ENCODE results near the gene OXSR1. TPM values are rescaled to one million over a fixed set of nuclear protein-coding genes. Genes with fewer than 3 reads are reported as not detected.

The OXSR1 gene
- total and polyA plus RNA-seq, 2 experiments from 2014 or later, result 16.0 to 41.1 TPM

DNA sequence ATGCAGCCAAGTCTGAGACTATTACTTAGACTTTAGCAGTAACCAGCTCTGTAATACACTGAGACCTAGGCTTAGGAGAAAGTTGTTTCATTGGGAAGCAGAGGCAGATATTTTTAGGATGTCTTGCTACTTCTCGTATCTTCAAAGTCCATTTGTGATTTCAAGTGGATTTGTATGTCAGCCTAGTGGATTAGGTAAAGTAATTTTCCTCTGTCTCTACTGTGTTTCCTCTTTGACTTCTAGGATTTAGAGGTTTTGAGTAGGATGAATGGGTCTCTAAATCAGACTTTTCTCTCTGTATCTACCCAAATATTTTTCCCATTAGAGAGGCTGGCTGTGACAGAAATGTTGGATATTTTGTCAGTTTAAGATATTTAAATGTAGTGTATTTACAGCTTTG is 46.8 kb downstream of the OXSR1 start:
- peaks cover 19% of the 10 kb centered on the region for H4K20me1 ChIP-seq (replicated peaks; ENCODE audit: insufficient read depth)
- ATAC-seq, result no peak
- H2AFZ ChIP-seq, result no peak overlapping the region
- H3K36me3 ChIP-seq (ENCODE audit: insufficient read depth), result 0 out of 2 replicates have a peak, but pooled peaks cover 5% of the 10 kb centered on the region
- H3F3A ChIP-seq (replicated peaks; ENCODE audit: low read depth), result no peaks in the 10 kb centered on the region
- Mint-ChIP-seq H3K27me3 (ENCODE audit: insufficient read depth, low read depth, poor library complexity) (no peaks in the 10 kb centered on the region), H3K36me3 (ENCODE audit: low read depth) (peaks cover 13% of the 10 kb centered on the region; the same call in 2 of the 3 replicates), H3K4me1 (peaks cover 5% of the 10 kb centered on the region), H3K9me3 (no peaks in the 10 kb centered on the region), H3K4me3 (no peak overlapping the region), H3K27ac (no peak overlapping the region)
- peaks cover 4% of the 10 kb centered on the region; the same call in 1 of the 2 replicates for H3K4me1 ChIP-seq (ENCODE audit: insufficient read depth)
- H3K4me2 ChIP-seq, result no peak overlapping the region
- H3K79me2 ChIP-seq (replicated peaks; ENCODE audit: insufficient read depth), result peaks cover 40% of the 10 kb centered on the region
- H3K27me3 ChIP-seq (ENCODE audit: insufficient read depth), result no peaks in the 10 kb centered on the region
- no peak overlapping the region for H3K4me3 ChIP-seq
- TF ChIP-seq CREB1 (CRISPR knock-in tag; IDR thresholded peaks at IDR 0.05; ENCODE audit: low read depth), result no peak
- TF ChIP-seq, protein P1, sequence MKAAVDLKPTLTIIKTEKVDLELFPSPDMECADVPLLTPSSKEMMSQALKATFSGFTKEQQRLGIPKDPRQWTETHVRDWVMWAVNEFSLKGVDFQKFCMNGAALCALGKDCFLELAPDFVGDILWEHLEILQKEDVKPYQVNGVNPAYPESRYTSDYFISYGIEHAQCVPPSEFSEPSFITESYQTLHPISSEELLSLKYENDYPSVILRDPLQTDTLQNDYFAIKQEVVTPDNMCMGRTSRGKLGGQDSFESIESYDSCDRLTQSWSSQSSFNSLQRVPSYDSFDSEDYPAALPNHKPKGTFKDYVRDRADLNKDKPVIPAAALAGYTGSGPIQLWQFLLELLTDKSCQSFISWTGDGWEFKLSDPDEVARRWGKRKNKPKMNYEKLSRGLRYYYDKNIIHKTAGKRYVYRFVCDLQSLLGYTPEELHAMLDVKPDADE (IDR thresholded peaks at IDR 0.05), result no peak
- no peak for TF ChIP-seq NANOG (IDR thresholded peaks at IDR 0.05; ENCODE audit: borderline replicate concordance)
- TF ChIP-seq POLR2AphosphoS5 (IDR thresholded peaks at IDR 0.05; ENCODE audit: low read depth), result no peak
- TF ChIP-seq, protein P2, sequence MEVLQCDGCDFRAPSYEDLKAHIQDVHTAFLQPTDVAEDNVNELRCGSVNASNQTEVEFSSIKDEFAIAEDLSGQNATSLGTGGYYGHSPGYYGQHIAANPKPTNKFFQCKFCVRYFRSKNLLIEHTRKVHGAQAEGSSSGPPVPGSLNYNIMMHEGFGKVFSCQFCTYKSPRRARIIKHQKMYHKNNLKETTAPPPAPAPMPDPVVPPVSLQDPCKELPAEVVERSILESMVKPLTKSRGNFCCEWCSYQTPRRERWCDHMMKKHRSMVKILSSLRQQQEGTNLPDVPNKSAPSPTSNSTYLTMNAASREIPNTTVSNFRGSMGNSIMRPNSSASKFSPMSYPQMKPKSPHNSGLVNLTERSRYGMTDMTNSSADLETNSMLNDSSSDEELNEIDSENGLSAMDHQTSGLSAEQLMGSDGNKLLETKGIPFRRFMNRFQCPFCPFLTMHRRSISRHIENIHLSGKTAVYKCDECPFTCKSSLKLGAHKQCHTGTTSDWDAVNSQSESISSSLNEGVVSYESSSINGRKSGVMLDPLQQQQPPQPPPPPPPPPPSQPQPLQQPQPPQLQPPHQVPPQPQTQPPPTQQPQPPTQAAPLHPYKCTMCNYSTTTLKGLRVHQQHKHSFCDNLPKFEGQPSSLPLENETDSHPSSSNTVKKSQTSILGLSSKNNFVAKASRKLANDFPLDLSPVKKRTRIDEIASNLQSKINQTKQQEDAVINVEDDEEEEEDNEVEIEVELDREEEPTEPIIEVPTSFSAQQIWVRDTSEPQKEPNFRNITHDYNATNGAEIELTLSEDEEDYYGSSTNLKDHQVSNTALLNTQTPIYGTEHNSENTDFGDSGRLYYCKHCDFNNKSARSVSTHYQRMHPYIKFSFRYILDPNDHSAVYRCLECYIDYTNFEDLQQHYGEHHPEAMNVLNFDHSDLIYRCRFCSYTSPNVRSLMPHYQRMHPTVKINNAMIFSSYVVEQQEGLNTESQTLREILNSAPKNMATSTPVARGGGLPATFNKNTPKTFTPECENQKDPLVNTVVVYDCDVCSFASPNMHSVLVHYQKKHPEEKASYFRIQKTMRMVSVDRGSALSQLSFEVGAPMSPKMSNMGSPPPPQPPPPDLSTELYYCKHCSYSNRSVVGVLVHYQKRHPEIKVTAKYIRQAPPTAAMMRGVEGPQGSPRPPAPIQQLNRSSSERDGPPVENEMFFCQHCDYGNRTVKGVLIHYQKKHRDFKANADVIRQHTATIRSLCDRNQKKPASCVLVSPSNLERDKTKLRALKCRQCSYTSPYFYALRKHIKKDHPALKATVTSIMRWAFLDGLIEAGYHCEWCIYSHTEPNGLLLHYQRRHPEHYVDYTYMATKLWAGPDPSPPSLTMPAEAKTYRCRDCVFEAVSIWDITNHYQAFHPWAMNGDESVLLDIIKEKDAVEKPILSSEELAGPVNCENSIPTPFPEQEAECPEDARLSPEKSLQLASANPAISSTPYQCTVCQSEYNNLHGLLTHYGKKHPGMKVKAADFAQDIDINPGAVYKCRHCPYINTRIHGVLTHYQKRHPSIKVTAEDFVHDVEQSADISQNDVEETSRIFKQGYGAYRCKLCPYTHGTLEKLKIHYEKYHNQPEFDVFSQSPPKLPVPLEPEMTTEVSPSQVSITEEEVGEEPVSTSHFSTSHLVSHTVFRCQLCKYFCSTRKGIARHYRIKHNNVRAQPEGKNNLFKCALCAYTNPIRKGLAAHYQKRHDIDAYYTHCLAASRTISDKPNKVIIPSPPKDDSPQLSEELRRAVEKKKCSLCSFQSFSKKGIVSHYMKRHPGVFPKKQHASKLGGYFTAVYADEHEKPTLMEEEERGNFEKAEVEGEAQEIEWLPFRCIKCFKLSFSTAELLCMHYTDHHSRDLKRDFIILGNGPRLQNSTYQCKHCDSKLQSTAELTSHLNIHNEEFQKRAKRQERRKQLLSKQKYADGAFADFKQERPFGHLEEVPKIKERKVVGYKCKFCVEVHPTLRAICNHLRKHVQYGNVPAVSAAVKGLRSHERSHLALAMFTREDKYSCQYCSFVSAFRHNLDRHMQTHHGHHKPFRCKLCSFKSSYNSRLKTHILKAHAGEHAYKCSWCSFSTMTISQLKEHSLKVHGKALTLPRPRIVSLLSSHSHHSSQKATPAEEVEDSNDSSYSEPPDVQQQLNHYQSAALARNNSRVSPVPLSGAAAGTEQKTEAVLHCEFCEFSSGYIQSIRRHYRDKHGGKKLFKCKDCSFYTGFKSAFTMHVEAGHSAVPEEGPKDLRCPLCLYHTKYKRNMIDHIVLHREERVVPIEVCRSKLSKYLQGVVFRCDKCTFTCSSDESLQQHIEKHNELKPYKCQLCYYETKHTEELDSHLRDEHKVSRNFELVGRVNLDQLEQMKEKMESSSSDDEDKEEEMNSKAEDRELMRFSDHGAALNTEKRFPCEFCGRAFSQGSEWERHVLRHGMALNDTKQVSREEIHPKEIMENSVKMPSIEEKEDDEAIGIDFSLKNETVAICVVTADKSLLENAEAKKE (CRISPR knock-in tag; IDR thresholded peaks at IDR 0.05), result no peak
- DNase-seq (ENCODE audit: low spot score), result no peak
- no peaks in the 10 kb centered on the region for H3K9me2 ChIP-seq (ENCODE audit: insufficient read depth)
- H3K27ac ChIP-seq (ENCODE audit: low read depth), result no peak overlapping the region

DNA sequence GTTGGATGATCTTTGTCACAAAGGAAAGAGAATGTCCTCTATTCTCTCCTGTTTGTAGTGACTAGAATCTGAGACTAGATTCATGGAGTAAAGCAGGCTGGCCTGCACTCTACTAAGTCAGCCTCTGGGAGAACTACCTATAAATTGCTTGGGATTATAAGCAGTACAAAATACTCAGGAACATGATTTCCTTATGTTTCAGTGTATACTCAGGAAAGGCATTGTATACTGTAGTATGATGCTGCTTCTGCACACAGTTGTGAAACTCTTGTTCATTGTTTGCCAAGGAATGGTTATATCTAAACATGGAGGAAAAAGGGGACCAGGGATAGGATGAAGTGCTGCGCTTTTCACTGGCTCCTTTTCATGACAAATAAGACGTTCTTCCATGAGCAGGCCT is 49.2 kb downstream of the OXSR1 start:
- H3K36me3 Mint-ChIP-seq (ENCODE audit: low read depth), result peaks cover 9% of the 10 kb centered on the region; the same call in 1 of the 3 replicates
- TF ChIP-seq CREB1 (CRISPR knock-in tag; IDR thresholded peaks at IDR 0.05; ENCODE audit: low read depth), result no peak
- no peak for TF ChIP-seq NANOG (IDR thresholded peaks at IDR 0.05; ENCODE audit: borderline replicate concordance)
- no peak for TF ChIP-seq ZNF331 (CRISPR knock-in tag; IDR thresholded peaks at IDR 0.05; ENCODE audit: low read depth)
- TF ChIP-seq, protein P3, sequence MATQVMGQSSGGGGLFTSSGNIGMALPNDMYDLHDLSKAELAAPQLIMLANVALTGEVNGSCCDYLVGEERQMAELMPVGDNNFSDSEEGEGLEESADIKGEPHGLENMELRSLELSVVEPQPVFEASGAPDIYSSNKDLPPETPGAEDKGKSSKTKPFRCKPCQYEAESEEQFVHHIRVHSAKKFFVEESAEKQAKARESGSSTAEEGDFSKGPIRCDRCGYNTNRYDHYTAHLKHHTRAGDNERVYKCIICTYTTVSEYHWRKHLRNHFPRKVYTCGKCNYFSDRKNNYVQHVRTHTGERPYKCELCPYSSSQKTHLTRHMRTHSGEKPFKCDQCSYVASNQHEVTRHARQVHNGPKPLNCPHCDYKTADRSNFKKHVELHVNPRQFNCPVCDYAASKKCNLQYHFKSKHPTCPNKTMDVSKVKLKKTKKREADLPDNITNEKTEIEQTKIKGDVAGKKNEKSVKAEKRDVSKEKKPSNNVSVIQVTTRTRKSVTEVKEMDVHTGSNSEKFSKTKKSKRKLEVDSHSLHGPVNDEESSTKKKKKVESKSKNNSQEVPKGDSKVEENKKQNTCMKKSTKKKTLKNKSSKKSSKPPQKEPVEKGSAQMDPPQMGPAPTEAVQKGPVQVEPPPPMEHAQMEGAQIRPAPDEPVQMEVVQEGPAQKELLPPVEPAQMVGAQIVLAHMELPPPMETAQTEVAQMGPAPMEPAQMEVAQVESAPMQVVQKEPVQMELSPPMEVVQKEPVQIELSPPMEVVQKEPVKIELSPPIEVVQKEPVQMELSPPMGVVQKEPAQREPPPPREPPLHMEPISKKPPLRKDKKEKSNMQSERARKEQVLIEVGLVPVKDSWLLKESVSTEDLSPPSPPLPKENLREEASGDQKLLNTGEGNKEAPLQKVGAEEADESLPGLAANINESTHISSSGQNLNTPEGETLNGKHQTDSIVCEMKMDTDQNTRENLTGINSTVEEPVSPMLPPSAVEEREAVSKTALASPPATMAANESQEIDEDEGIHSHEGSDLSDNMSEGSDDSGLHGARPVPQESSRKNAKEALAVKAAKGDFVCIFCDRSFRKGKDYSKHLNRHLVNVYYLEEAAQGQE (IDR thresholded peaks at IDR 0.05; ENCODE audit: unreplicated experiment), result no peak
- TF ChIP-seq, protein P4, sequence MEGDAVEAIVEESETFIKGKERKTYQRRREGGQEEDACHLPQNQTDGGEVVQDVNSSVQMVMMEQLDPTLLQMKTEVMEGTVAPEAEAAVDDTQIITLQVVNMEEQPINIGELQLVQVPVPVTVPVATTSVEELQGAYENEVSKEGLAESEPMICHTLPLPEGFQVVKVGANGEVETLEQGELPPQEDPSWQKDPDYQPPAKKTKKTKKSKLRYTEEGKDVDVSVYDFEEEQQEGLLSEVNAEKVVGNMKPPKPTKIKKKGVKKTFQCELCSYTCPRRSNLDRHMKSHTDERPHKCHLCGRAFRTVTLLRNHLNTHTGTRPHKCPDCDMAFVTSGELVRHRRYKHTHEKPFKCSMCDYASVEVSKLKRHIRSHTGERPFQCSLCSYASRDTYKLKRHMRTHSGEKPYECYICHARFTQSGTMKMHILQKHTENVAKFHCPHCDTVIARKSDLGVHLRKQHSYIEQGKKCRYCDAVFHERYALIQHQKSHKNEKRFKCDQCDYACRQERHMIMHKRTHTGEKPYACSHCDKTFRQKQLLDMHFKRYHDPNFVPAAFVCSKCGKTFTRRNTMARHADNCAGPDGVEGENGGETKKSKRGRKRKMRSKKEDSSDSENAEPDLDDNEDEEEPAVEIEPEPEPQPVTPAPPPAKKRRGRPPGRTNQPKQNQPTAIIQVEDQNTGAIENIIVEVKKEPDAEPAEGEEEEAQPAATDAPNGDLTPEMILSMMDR (conservative IDR thresholded peaks at IDR 0.05; ENCODE audit: low read depth in 2 of 2), result no peak
- TF ChIP-seq EZH2 (IDR thresholded peaks at IDR 0.05; ENCODE audit: low read depth, unreplicated experiment), result no peak

More for the DNA sequence above, 49.2 kb downstream of the OXSR1 start:
- Histone ChIP-seq H4K20me1 (replicated peaks; ENCODE audit: insufficient read depth) (peaks cover 12% of the 10 kb centered on the region; the same call in 1 of the 2 replicates), H3K27me3 (ENCODE audit: insufficient read depth) (no peaks in the 10 kb centered on the region), H3K36me3 (ENCODE audit: insufficient read depth) (0 out of 2 replicates have a peak, but pooled peaks cover 5% of the 10 kb centered on the region), H3F3A (replicated peaks; ENCODE audit: low read depth) (no peaks in the 10 kb centered on the region), H2AFZ (no peak overlapping the region), H3K4me3 (no peak overlapping the region), H3K79me2 (replicated peaks; ENCODE audit: insufficient read depth) (peaks cover 28% of the 10 kb centered on the region), H3K4me2 (no peak overlapping the region), H3K4me1 (ENCODE audit: insufficient read depth) (no peaks in the 10 kb centered on the region), H3K27ac (ENCODE audit: low read depth) (no peak overlapping the region), H3K9me2 (ENCODE audit: insufficient read depth) (no peaks in the 10 kb centered on the region)
- no peak for DNase-seq (ENCODE audit: low spot score)
- Mint-ChIP-seq H3K9me3 (no peaks in the 10 kb centered on the region), H3K27ac (no peak overlapping the region), H3K4me1 (no peaks in the 10 kb centered on the region; the same call in 2 of the 3 replicates), H3K4me3 (no peak overlapping the region), H3K27me3 (ENCODE audit: insufficient read depth, low read depth, poor library complexity) (no peaks in the 10 kb centered on the region)
- no peak for ATAC-seq
